Measurements from ENCODE around the gene EXOSC9.

Gene EXOSC9

GRCh38 chr4:121827853-121828252, 26.7 kb downstream of the EXOSC9 start:
- Mint-ChIP-seq H3K27ac (no peak overlapping the region), H3K4me1 (peaks cover under 1% of the 10 kb centered on the region), H3K4me3 (no peak overlapping the region), H3K9me3 (no peaks in the 10 kb centered on the region), H3K36me3 (peaks cover 18% of the 10 kb centered on the region)
- ATAC-seq (no peak), DNase-seq (ENCODE audit: low spot score in 2 of 2) (no peak)

- Mint-ChIP-seq H3K9me3 (no peaks in the 10 kb centered on the region), H3K4me3 (no peak overlapping the region), H3K4me1 (no peaks in the 10 kb centered on the region), H3K27ac (no peak overlapping the region), H3K36me3 (peaks cover 10% of the 10 kb centered on the region)
- ATAC-seq (no peak), DNase-seq (ENCODE audit: low spot score in 2 of 2) (no peak)
Observed at GRCh38 chr4:121829511-121829910, 28.4 kb downstream of the EXOSC9 start.

GRCh38 chr4:121838136-121838535, 37.0 kb downstream of the EXOSC9 start:
- Mint-ChIP-seq H3K36me3 (peaks cover 42% of the 10 kb centered on the region), H3K4me3 (no peak overlapping the region), H3K27ac (no peak overlapping the region), H3K4me1 (no peaks in the 10 kb centered on the region), H3K9me3 (no peaks in the 10 kb centered on the region)
- DNase-seq (ENCODE audit: low spot score in 2 of 2), result no peak
- ATAC-seq, result no peak

GRCh38 chr4:121842862-121843261, 41.7 kb downstream of the EXOSC9 start:
- H3K36me3 Mint-ChIP-seq, result peaks cover 39% of the 10 kb centered on the region
- H3K4me1 Mint-ChIP-seq, result no peaks in the 10 kb centered on the region
- ATAC-seq, result no peak
- no peak overlapping the region for H3K27ac Mint-ChIP-seq
- no peaks in the 10 kb centered on the region for H3K9me3 Mint-ChIP-seq
- H3K4me3 Mint-ChIP-seq, result no peak overlapping the region
- no peak for DNase-seq (ENCODE audit: low spot score in 2 of 2)

GRCh38 chr4:121846662-121847061, 45.5 kb downstream of the EXOSC9 start:
- Mint-ChIP-seq H3K27ac (no peak overlapping the region), H3K4me3 (no peak overlapping the region), H3K9me3 (no peaks in the 10 kb centered on the region), H3K4me1 (no peaks in the 10 kb centered on the region), H3K36me3 (peaks cover 27% of the 10 kb centered on the region)
- peak; percentile 90 for ATAC-seq
- DNase-seq (ENCODE audit: low spot score in 2 of 2), result no peak

GRCh38 chr4:121851354-121851753, 50.2 kb downstream of the EXOSC9 start:
- no peaks in the 10 kb centered on the region for H3K4me1 Mint-ChIP-seq
- DNase-seq (ENCODE audit: low spot score in 2 of 2) (no peak), ATAC-seq (no peak)
- no peak overlapping the region for H3K27ac Mint-ChIP-seq
- H3K4me3 Mint-ChIP-seq, result no peak overlapping the region
- H3K36me3 Mint-ChIP-seq, result peaks cover 26% of the 10 kb centered on the region
- no peaks in the 10 kb centered on the region for H3K9me3 Mint-ChIP-seq

- H3K4me1 Mint-ChIP-seq, result no peaks in the 10 kb centered on the region
- no peaks in the 10 kb centered on the region for H3K9me3 Mint-ChIP-seq
- no peak overlapping the region for H3K4me3 Mint-ChIP-seq
- no peak for DNase-seq (ENCODE audit: low spot score in 2 of 2)
- ATAC-seq, result no peak
- no peak overlapping the region for H3K27ac Mint-ChIP-seq
- peaks cover 41% of the 10 kb centered on the region for H3K36me3 Mint-ChIP-seq
Observed at GRCh38 chr4:121860121-121860520, 59.0 kb downstream of the EXOSC9 start.

- Mint-ChIP-seq H3K27ac (no peak overlapping the region), H3K4me1 (no peaks in the 10 kb centered on the region), H3K36me3 (peaks cover 48% of the 10 kb centered on the region), H3K9me3 (no peaks in the 10 kb centered on the region), H3K4me3 (no peak overlapping the region)
- ATAC-seq (no peak), DNase-seq (ENCODE audit: low spot score in 2 of 2) (no peak)
Observed at GRCh38 chr4:121861426-121861825, 60.3 kb downstream of the EXOSC9 start.

- ATAC-seq, result no peak
- Mint-ChIP-seq H3K27ac (no peak overlapping the region), H3K9me3 (no peaks in the 10 kb centered on the region), H3K4me1 (peaks cover 2% of the 10 kb centered on the region), H3K4me3 (no peak overlapping the region), H3K36me3 (peaks cover 55% of the 10 kb centered on the region)
- no peak for DNase-seq (ENCODE audit: low spot score in 2 of 2)
Observed at GRCh38 chr4:121863799-121864198, 62.7 kb downstream of the EXOSC9 start.

All from stimulated activated effector memory CD8-positive, alpha-beta T cell treated with anti-CD3 and anti-CD28 coated beads, Interleukin-12 subunit alpha, Interleukin-12 subunit beta, amount 100 ng/mL, for 72 hours (primary cell).